Measurements from ENCODE around the gene CCDC60.

- TF ChIP-seq, protein P1, sequence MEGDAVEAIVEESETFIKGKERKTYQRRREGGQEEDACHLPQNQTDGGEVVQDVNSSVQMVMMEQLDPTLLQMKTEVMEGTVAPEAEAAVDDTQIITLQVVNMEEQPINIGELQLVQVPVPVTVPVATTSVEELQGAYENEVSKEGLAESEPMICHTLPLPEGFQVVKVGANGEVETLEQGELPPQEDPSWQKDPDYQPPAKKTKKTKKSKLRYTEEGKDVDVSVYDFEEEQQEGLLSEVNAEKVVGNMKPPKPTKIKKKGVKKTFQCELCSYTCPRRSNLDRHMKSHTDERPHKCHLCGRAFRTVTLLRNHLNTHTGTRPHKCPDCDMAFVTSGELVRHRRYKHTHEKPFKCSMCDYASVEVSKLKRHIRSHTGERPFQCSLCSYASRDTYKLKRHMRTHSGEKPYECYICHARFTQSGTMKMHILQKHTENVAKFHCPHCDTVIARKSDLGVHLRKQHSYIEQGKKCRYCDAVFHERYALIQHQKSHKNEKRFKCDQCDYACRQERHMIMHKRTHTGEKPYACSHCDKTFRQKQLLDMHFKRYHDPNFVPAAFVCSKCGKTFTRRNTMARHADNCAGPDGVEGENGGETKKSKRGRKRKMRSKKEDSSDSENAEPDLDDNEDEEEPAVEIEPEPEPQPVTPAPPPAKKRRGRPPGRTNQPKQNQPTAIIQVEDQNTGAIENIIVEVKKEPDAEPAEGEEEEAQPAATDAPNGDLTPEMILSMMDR (IDR thresholded peaks at IDR 0.05; ENCODE audit: low read depth, low read length, poor library complexity, severe bottlenecking): no peak
- no peak for TF ChIP-seq EZH2phosphoT487 (IDR thresholded peaks at IDR 0.05; ENCODE audit: borderline replicate concordance, low read length)
Measured at GRCh38 chr12:119476951-119477350, 142.4 kb downstream of the CCDC60 start.

All from DOHH2 (cell line).